NCI-H345 treated with DMSO at 0.1 percent for 48 hours (cell line): Measurements from ENCODE around the gene CNN2.

ENCODE experiments used
- DNase-seq: peaks from one replicate; lab custom pipeline; 2025; ENCODE audit not compliant: unreplicated experiment; lab: John Stamatoyannopoulos, UW

The CNN2 gene

GRCh38 chr19:1064661-1065605 lies 38.5 kb downstream of the CNN2 start:
- no peak for DNase-seq

GRCh38 chr19:1065606-1066109 lies 39.2 kb downstream of the CNN2 start:
- DNase-seq = no peak

GRCh38 chr19:1066251-1066747 lies 39.9 kb downstream of the CNN2 start:
- DNase-seq = no peak

- DNase-seq = no peak
Observed at GRCh38 chr19:1066748-1067340, 40.4 kb downstream of the CNN2 start, which contains the start of gene ARHGAP45. ARHGAP45 (plus strand) TSS chr19:1067167; CDS start chr19:1067406, 239 bp downstream.

- no peak for DNase-seq
Observed at GRCh38 chr19:1067341-1067957, 41.0 kb downstream of the CNN2 start.

GRCh38 chr19:1068009-1069001 lies 41.9 kb downstream of the CNN2 start:
- DNase-seq = no peak

GRCh38 chr19:1069009-1069779 lies 42.8 kb downstream of the CNN2 start:
- no peak for DNase-seq

GRCh38 chr19:1070576-1070930 lies 44.1 kb downstream of the CNN2 start:
- no peak for DNase-seq

- no peak for DNase-seq
Observed at GRCh38 chr19:1070931-1071791, 44.8 kb downstream of the CNN2 start.

- no peak for DNase-seq
Observed at GRCh38 chr19:1072371-1073015, 46.1 kb downstream of the CNN2 start.

- no peak for DNase-seq
Observed at GRCh38 chr19:1073063-1073955, 46.9 kb downstream of the CNN2 start.

GRCh38 chr19:1073956-1074517 lies 47.6 kb downstream of the CNN2 start:
- no peak for DNase-seq

- peak; percentile 81 for DNase-seq
Observed at GRCh38 chr19:1074544-1075283, 48.3 kb downstream of the CNN2 start.

- DNase-seq = no peak
Observed at GRCh38 chr19:1076046-1076386, 49.6 kb downstream of the CNN2 start.

- DNase-seq = no peak
Observed at GRCh38 chr19:1076951-1077350, 50.5 kb downstream of the CNN2 start.

GRCh38 chr19:1079566-1080111 lies 53.2 kb downstream of the CNN2 start:
- no peak for DNase-seq
